NCI-H69 (cell line): Measurements from ENCODE around the gene ZNF620.
"Not testable (repeated sequence)": the region's sequence is repeated elsewhere in the genome, so short reads cannot be mapped to it uniquely, and the experiment has no call there.

Experiments
- DNase-seq: peaks from one replicate; lab custom pipeline; 2025; lab: John Stamatoyannopoulos, UW

ZNF620 gene

DNA sequence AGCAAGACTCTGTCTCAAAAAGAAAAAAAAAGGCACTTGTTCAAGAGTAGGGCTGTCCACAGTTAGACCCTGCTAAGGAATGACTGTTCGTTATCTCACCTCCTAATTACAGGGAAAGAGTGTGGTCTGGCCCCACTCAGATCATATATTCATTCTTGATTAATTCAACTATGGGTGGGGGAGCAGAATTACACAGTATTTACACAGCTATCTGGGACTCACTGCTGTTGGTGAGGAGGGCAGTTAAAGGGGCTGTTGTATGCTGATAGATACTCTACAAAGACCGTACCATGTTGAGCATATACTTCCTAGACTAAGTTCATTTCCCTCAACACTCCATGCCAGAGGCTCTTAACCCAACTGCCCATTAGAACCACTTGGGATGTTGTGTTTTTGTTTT lies 3.8 kb upstream of the ZNF620 start:
- DNase-seq, result no peak

DNA sequence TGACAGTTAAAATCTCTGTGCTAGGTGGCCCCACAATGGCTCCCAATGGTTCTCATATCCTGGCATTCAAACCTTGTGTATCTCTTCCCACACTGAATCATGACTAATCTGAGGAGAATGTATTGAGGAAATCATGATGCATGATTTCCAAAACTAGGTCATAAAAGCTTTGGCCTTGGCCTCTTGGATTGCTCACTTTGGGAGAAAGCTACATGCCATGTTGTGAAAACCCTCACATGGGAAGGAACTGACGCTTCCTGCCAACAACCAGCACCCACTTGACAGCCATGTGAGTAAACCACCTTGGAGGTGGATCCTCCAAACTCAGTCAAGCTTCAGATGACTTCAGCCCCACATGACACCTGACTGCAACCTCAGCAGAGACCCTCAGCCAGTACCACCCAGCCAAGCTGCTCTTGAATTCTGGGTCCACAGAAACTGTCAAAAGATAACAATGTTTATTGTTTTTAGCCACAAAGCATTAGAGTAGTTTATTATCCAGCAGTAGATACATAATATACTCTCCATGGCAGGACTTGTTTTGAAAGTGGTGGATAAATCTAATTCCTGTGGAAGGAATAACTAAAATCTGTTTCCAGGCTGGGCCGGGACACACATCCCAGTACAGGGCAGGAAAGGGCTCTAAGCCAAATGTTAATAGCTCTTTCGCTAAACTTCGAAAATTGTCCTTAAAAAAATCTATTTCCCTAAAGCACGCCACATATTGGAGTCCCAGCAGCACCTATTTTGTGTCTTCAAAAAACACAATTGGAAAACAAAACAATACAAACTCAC lies 1.0 kb upstream of the ZNF620 start:
- no peak for DNase-seq

DNA sequence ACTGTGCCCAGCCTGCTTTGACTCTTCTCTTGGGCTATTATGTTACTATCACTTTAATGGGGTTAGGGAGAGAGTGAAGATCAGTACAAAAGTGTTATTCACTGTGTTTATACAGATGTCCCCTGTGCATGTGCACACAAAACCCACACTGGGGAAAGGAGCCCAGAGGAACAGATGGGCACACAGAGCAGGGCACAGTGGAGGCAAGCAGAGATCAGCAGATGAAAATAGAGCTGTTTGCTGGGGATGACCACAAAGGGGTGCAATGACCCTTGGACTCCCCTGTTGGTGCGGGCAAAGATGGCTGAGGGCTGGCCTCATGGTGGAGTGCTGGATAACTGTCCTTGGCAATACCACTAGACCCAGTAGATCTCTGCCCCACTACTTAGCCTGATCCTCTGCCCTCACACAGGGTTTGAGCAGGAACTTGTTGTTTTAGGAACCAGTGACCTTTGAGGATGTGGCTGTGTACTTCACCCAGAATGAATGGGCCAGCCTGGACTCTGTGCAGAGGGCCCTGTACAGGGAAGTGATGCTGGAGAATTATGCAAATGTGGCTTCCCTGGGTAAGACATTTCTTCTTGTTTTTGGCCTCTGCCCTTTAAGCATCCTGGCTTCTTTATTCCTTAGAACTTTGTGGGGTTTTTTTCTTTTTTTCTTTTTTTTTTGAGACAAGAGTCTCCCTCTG lies 5.3 kb downstream of the ZNF620 start:
- peak; percentile 2 for DNase-seq

DNA sequence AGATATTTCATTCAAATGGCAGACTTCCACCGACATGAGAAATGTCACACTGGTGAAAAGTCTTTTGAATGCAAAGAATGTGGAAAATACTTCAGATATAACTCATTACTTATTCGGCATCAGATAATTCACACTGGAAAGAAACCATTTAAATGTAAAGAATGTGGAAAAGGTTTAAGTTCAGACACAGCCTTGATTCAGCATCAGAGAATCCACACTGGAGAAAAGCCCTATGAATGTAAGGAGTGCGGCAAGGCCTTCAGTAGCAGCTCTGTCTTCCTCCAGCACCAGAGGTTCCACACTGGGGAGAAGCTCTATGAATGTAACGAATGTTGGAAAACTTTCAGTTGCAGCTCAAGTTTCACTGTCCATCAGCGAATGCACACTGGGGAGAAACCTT lies 10.4 kb downstream of the ZNF620 start:
- no peak for DNase-seq

DNA sequence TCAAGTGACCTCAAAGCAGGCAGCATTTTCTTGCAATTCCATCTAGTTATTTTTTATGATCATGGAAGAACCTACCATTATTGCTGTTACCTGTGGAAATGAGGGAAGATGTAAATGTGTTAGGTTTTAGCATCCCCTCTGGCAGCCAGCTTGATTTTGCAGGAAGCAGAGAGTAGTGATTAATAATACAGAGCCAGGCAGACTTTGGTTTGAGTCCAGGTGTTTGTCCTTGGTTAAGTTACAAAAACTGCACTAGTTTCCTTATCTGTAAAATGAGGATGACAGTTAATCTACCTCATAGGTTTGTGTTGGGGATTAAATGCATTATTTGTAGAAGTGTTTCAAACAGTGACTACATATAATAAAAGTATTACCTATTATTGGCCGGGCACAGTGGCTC lies 12.2 kb downstream of the ZNF620 start:
- no peak for DNase-seq

DNA sequence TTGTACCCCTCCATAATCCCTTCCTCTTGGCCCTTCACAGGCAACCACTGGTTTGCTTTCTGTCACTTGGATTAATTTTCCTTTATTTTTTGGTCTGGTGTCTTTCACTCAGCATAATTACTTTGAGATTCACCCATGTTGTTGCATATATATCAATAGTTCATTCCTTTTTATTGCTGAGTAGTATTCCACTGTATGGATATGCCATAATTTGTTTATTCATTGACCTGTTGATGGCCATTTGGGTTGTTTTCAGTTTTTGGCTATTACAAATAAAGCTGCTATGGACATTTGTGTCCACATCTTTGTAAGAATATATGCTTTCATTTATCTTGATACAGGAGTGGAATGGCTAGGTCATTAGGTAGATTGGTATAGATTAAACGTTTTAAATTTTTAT lies 13.0 kb downstream of the ZNF620 start:
- DNase-seq, result no peak

DNA sequence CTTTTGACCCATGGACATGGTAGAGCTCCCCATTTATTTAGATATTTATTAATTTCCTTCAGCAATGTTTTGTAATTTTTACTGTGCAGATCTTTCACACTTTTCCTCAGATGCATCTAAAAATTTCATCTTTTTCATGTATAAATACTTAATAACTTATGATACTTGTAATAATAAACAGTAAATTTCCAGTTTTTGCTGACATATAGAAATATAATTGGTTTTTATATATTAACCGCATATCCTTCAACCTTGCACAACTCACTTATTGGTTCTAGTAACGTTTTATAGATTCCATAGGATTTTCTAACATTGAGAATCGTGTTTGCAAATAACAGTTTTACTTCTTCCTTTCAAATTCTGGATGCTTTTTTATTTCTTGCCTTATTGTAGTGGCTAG lies 15.4 kb downstream of the ZNF620 start:
- no peak for DNase-seq

DNA sequence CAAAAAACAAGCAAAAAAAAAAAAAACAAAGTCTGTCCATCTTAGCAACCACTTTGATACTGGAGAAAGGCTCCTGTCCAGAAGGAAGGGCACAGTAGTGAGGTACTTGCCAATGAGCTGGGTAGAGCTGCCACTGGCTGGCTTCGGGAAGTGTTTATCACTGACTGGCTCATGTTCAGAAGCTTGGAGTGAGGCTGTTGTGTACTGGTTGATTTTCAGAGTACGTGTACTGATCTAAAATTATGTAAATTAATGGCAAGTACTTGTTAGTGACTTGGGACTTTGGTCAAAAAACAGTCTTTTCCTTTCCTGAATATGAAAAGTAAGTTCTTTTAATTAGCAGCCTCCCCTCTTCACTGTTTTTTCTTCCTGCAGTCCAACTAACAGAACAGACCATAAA lies 17.9 kb downstream of the ZNF620 start:
- peak; percentile 8 for DNase-seq

DNA sequence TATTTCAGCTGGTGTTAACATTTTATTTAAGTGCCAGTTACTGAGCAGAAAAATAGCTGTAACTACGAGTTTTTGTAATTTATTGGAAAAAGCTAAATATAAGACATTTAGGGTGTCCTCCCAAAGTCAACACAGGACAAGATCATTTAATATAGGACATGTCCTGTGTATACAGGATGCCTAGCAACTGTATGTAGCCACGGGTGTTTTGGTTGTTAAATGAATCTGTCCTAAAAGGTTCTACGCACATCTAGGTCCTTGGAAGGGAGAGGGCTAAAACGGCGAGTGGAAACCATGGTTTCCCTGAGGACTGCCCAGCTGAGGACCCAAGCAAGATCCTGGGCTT lies 18.4 kb downstream of the ZNF620 start:
- no peak for DNase-seq

DNA sequence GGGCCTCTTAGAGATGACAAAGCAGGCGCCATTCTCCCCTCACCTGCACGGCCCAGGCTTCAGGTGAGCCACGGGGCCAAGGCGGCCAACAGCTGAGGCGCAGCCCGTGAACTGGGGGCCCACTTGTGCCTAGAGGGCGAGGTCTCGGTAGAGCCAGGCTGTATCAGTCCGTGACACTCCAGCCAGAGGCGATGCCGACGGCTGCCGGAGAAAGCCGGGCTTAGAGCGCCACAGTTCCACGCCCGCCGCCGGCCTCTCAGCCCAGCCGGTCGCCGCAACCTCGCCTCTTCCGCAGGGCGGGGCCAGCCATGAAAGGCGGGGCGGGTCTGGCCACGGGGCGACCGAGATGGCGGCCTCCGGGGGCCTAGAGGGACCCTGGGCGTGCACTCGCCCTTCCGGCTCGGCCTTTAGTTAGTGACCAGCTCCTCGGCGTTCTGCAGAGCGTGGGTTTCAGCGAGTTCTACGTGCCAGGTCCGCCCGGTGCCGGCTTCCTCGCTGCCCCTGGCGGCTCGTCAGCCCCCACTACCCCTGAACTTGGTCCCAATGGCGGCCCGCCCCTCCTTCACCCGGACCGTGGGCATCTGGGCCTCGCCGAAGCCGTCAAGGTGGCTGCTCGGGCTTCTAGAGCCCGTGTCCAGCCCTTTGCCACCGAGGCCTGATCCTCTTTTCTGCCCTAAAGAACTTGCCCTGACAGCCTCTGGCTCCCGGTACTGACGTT lies 18.9 kb downstream of the ZNF620 start, which contains the start of gene ZNF621:
Gene ZNF621 (plus strand): TSS at position 393 of the 718 bp plus-strand sequence. CDS start 881 bp downstream, outside the sequence.
- DNase-seq, result peak; percentile 90

DNA sequence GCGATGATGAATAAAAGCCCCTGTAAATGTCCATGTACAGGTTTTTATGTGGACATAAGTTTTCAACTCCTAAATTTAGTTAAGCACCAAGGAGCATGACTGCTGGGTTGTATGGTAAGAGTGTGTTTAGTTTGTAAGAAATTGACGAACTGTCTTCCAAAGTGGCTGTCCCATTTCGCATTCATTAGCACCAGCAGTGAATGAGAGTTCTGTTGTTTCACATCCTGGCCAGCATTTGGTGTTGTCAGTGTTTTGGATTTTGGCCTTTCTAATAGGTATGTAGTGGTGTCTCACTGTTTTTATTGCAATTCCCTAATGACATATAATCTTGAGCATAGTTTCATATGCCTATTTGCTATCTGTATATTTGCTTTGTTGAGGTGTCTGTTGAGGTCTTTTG lies 22.6 kb downstream of the ZNF620 start:
- DNase-seq, result no peak

DNA sequence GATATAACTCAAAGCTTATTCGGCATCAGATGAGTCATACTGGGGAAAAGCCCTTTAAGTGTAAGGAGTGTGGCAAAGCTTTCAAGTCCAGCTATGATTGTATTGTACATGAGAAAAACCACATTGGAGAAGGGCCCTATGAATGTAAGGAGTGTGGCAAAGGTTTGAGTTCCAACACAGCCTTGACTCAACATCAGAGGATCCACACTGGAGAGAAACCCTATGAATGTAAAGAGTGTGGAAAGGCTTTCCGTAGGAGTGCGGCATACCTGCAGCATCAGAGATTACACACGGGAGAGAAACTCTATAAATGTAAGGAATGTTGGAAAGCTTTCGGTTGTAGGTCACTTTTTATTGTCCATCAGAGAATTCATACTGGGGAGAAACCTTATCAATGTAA lies 26.4 kb downstream of the ZNF620 start:
- no peak for DNase-seq

DNA sequence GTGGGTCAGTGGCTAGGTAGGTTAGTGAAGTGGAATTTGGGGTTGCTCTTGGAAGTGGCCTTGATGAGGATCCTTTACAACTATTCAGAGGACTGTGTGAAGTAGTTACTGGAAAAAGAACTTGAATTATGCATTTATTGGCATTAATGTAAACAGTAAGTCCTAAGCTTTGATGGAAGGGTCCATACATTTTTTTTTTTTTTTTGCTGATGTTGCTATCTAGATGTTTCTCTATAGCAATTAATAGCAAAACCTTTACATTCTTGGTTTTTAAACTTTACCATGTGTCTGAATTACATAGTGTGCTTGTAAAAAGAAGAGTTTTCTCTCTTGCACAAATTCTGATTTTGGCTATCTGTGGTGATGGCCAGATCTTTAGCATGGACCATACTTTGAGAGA lies 28.4 kb downstream of the ZNF620 start:
- no peak for DNase-seq

DNA sequence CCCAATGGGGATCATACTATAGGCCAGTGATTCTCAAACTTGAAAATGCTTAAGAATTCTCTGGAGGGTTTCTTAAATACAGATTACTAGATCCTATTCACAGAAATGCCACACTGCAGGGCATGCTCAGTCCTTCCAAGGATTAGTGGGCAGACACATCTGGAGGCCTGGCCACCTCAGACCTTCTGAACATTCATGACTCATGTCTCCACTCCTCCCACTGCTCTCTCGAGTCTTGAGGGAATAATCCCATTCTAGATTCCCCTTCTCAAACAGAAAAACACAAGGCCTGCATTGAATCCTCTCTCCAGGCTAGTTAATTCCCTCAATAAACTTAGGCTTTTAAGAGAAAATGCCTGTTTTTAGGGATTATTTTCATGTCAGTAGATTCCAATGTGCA lies 41.0 kb downstream of the ZNF620 start:
- DNase-seq, result no peak

DNA sequence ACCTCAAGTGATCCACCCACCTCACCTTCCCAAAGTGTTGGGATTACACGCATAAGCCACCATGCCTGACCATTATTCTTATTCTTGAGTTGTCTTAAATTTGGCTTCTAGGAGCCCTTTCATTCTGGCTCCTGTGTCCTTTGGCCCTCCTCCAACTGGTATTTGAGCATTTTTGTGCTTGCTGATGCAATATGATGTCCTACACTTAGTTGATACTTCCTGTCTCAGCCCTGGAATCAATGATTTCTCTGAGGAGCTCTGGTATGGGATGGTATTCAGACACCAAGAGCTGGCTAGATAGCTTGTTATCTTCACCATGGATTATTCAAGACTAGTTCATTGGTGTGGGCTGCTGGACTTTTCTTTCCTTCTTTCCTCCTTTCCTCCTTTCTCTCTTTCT lies 44.3 kb downstream of the ZNF620 start:
- DNase-seq, result no peak

DNA sequence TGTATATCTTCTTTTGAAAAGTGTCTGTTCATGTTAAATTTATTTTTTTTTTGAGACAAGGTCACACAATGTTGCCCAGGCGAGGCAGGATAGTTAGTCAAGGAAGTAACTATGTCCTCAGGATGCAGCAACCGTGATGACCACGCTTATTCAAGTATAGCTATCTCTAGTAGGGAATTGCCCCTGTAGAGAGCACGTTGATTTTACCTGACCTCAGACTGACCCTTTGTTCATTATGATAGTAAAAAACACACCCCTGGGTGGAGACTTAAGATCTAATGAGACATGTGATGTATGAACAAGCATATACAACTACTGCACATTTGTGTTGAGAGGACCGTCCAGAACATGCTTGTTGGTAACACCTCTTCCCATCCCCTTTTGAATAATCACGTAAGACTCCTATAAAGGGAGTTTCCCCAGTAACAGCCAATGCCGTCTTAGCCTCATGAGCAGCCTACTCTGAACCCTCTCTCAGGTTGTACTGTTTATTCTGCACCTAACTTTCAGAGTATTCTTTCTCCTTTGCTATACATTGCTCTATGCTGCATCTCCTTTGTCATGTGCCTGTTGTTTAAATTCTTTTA lies 51.8 kb downstream of the ZNF620 start:
- no peak for DNase-seq

DNA sequence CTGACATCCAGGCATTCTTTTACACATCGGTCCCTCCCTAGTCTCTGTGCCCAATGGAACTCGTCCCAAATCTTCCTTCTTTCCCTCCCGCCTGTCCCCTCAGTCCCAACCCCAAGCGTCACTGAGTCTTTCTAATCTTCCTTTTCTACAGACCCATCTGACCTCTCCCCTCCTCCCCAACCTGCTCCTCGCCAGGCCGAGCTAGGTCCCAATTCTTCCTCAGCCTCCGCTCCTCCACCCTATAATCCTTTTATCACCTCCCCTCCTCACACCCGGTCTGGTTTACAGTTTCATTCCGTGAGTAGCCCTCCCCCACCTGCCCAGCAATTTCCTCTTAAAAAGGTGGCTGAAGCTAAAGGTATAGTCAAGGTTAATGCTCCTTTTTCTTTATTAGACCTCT lies 56.6 kb downstream of the ZNF620 start:
- DNase-seq, result not testable (repeated sequence)

DNA sequence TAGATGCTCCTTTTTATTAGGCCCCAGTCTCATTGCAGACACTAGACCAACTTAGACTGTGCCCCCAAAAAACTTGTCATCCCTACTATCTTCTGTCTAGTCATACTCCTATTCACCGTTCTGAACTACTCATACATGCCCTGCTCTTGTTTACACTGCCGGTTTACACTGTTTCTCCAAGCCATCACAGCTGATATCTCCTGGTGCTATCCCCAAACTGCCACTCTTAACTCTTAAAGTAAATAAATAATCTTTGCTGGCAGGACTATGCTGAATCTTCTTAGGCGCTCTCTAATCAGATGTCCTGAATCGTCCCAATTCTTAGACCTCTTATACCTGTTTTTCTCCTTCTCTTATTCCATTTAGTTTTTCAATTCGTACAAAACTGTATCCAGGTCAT lies 59.8 kb downstream of the ZNF620 start:
- DNase-seq, result not testable (repeated sequence)

DNA sequence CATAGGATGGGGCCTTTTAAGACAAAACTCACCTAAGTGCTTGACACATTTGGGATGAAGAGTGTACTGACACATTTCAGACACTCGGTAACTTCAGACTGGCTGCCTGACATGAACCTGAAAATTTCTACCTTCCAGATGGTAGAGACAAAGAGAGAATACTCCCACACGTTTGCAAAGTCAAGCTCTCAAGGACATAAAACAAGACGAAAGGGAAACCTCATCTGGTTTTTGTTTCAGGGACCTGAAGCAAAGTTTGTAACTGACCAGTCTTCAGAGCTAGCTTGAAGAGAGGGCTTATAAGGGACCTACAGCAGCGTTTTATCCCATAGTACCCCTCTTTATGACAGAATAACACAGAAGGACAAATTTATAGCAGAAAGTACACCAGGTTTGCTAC lies 60.9 kb downstream of the ZNF620 start:
- no peak for DNase-seq
